Mammary epithelial cell (primary cell): ENCODE results near the gene CAP2.

Source experiments
- EZH2 ChIP-seq: IDR thresholded peaks from 2 replicates; pipeline ENCODE4 v1.6.1; 2012; ENCODE audit warnings: low read length, inconsistent platforms, borderline replicate concordance
- TF ChIP-seq, protein P1 (sequence below), 2 donors: IDR thresholded peaks in 1 of 2; conservative IDR thresholded peaks in 1 of 2; 2 replicates each; pipeline ENCODE4 v1.5.1; 2011 to 2012; ENCODE audit warnings: inconsistent platforms in 2 of 2, low read length in 2 of 2, mild to moderate bottlenecking in 2 of 2, control low read depth in 1 of 2, low read depth in 1 of 2; ENCODE audit not compliant: insufficient read depth in 1 of 2; ENCODE audit errors: extremely low read depth in 1 of 2

DNA sequence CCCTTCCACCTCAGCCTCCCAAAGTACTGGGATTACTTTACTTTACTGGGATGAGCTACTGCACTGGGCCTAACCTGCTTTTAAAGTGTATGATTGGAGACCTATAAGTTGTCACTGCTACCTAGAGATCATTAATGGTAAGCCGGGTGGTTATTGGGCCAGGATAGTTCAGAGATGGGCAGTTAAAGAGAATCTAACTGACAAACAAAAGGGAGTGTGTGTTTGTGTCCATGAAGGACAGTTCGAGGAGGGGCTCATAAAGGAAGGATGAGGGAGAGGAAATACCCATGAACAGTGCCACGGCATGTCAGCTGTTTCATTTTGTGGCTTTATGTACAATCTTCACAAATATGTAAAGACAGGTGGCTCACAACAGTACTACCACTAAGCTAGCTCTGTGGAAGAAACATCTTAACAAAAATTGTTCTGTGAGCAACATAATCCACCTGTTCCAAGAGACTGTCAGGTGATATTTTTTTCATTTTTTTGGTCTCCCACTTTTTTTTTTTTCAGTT, 137.0 kb downstream of the CAP2 start:
- TF ChIP-seq, protein P1, sequence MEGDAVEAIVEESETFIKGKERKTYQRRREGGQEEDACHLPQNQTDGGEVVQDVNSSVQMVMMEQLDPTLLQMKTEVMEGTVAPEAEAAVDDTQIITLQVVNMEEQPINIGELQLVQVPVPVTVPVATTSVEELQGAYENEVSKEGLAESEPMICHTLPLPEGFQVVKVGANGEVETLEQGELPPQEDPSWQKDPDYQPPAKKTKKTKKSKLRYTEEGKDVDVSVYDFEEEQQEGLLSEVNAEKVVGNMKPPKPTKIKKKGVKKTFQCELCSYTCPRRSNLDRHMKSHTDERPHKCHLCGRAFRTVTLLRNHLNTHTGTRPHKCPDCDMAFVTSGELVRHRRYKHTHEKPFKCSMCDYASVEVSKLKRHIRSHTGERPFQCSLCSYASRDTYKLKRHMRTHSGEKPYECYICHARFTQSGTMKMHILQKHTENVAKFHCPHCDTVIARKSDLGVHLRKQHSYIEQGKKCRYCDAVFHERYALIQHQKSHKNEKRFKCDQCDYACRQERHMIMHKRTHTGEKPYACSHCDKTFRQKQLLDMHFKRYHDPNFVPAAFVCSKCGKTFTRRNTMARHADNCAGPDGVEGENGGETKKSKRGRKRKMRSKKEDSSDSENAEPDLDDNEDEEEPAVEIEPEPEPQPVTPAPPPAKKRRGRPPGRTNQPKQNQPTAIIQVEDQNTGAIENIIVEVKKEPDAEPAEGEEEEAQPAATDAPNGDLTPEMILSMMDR (conservative IDR thresholded peaks at IDR 0.05 in 1 of 2, IDR thresholded peaks at IDR 0.05 in 1 of 2; ENCODE audit: extremely low read depth in 1 of 2, insufficient read depth in 1 of 2, low read depth in 1 of 2, low read length in 2 of 2) = no peak
- TF ChIP-seq EZH2 = no peak
